HG02763 (cell line): ENCODE results near the gene SPEG.

Experiments
- ATAC-seq: cut with Tn5 transposase; IDR thresholded peaks from one replicate; pipeline ENCODE4 v1.9.1; 2021; ENCODE audit warnings: mild to moderate bottlenecking, moderate library complexity; ENCODE audit not compliant: unreplicated experiment

SPEG gene

DNA sequence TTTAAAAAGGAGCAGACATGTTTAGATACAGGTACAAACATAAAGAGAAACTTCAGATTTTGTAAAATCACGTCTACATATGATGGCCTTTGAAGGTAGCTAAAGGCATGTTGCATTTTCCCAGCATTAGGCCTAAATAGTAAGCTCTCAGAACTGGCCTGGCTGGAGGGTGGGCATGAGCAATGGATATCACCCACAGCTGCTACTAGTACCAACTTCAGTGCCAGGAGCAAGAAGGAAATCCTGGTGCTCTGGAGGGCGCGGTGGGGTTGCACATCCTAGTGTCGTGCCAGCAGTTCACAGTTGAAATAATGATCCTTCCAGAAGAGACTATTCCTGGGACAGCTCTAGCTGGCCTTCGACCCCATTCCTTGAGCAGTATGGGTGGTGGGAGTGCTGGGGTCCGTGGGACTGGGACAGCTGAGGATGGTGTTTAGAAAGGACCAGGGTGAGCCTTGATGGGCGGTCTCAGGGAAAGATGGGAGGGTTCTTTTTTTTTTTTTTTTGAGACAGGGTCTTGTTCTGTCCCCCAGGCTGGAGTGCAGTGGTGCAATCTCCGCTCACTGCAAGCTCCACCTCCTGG, 11.6 kb upstream of the SPEG start:
- ATAC-seq: no peak

DNA sequence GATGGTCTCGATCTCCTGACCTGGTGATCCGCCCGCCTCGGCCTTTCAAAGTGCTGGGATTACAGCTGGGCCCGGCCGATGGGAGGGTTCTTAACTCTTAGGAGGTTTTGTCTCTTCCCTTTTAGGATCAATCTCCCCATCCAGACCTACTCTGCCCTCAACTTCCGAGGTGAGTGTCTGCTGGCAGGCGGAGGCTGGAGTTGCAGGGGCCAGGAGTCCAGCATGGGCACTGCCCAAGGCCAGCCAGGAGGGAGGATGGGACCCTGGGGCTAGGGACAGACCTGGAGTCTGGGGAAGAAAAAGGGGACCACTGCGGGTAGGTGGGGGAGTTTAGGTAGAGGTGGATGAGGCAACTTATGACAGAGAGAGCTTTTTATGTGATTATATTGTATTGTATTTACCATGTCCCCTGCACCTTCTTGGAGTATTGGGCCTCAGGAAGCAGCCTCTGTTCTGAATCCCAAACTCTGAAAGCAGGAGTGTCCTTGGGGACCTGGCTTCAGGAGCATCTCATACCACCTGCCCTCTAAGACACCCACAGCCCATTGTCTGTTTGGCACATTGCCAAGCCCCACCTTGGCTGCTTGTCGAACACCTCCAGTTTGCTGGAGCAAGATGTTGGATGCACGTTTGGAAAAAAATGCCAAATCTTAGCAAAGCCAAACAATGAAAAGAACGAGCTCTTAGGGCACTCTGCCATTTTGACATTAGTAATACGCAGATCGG, 10.8 kb upstream of the SPEG start:
- no peak for ATAC-seq

DNA sequence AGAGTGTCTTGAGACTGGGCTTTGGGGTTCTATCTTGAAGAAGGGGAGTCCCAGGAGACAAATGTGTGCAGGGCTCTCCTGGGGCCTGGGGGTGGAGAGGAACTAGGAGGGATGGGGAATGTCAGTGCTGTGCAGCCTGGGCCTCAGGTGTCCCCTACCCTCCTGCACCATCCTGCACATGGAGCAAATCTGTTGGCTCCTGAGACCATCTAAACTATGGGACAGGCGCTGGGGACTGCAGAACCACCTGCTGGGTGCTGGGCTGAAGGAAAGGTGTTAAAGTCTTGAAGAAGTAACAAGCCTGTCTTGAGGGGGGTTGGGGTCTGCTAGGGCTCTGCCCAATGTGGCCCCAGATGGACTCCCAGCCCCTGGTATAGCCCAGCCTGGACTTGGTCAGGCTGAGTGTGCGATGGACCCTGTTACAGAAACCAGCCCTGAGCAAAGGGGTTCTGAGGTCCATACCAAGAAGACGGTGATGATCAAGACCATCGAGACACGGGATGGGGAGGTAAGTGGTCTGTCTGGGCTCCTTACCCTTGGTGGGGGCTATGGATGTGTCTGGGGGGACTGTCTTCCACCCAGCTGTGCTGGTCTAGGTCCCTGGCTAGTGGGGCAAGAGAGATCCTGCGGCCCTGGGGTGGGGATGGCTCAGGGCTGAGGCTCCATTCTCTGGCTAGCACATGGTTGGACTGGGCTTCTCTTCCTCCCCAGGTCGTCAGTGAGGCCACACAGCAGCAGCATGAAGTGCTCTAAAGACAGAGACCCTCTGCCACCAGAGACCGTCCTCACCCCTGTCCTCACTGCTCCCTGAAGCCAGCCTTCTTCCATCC, 9.2 kb upstream of the SPEG start:
- ATAC-seq: no peak

DNA sequence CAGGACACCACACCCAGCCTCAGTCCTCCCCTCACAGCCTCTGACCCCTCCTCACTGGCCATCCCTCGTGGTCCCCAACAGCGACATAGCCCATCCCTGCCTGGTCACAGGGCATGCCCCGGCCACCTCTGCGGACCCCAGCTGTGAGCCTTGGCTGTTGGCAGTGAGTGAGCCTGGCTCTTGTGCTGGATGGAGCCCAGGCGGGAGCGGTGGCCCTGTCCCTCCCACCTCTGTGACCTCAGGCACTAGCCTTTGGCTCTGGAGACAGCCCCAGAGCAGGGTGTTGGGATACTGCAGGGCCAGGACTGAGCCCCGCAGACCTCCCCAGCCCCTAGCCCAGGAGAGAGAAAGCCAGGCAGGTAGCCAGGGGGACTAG, 8.6 kb upstream of the SPEG start:
- ATAC-seq: no peak

DNA sequence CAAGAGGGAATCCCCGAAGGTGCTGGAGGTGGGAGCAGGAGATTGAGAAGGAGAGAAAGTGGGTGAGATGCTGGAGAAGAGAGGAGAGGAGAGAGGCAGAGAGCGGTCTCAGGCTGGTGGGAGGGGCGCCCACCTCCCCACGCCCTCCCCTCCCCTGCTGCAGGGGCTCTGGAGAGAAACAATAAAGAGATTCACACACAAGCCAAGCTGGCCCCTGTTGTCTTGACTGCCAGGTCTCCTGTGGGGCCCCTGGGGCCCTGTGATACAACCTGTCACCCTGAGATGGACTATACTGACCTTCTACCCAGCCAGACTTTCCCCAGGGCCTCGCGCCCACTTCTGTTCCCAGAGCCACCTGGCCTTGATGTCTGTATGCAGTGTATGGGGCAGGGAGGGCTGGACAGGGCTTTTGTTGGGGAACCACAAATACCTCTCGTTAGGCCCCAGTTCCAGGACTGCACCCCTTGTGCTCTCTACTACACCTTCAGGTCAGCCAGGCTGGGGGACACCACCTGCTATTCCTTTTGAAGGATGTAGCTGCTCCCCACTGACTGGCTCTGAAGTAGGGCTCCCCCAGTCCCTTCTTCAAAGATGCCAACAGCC, 8.0 kb upstream of the SPEG start:
- no peak for ATAC-seq

DNA sequence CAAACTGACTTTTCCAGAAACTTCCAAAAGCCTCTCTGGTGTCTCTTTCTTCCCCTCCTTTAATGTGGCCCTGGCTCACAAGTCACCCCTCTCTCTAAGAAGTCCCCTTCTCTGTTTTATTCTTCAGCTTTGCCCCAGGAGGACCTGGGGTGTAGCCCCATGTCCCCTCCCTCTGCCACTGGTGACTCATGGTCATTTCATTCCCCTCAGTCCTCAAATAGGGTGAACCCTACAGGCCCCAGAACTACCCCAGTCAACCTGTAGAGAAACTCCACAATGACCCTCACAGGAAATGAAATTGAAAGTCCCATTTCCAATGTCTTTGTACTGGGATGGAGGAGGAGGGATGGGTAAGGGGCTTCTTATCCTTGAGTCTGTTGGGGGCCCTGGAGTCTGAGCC, 6.2 kb upstream of the SPEG start:
- no peak for ATAC-seq

DNA sequence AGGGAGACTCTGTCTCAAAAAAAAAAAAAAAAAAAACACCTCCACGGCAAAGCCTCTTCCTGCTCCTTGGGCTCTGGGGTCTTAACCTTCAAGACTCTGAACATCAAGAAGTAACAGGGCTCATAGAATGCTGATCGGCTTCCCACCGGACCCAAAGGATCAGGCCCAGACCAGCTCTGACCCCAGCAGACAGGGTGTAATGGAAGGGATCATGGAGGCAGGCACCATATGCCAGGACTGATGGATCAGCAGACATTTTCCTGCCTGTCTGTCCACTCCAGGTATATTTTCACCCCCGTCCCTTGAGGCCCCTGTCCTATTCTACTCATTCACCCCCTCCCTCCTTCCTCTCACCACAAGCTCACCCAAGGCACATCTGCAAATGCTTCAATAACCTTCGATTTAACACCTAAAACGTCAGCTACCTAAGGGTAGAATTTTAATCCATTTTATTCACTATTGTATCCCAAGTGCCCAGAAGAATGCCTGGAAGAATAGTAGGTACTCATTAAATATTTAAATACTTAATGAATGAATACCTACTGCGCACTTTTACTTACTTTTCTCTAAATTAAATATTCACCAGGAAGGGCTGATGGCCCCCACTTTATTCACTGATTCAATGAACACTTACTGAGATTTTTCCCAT, 4.6 kb upstream of the SPEG start:
- ATAC-seq: no peak

DNA sequence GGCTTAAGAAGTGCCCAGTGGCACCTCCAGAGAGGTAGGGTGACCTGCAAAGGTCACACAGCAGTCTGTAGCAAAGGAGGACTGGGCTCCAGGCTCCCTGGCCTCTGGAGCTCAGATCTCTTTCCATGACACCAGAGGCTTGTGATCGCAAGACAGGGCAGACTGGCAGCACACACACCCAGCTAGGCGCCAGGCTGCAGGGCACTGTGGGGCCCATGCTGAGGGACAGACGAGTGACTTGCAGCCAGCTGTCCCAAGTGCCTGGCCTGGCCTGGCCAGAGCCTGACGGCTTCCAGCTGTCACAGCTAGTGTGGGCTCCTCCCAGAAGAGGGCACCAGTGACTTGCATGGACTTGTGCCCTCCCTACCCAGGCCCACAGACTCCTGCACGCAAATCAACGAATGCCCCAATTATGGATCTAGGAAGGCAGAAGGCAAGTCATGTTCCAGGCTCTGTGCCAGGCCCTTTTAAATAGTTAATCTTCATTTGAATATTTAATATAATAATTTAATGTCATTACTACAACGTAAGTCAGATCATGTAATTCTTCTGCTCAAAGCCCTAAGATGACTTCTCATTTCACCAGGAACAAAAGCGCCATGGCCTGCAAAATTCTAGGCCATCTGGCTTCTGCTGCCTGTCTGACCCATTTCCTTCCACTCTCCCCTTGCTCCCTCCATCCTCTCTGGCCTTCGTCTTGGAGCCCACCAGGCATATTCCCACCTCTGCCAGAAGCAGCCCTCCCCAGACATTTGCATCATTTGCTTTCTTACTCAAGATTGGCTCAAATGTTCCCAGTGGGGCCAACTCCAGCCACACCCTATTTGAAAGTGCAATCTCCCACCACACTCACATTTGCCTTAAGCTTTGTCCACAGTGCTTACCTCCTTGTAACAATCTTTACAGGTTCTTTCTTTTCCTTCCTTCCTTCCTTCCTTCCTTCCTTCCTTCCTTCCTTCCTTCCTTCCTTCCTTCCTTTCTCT, 3.7 kb upstream of the SPEG start:
- ATAC-seq: no peak

DNA sequence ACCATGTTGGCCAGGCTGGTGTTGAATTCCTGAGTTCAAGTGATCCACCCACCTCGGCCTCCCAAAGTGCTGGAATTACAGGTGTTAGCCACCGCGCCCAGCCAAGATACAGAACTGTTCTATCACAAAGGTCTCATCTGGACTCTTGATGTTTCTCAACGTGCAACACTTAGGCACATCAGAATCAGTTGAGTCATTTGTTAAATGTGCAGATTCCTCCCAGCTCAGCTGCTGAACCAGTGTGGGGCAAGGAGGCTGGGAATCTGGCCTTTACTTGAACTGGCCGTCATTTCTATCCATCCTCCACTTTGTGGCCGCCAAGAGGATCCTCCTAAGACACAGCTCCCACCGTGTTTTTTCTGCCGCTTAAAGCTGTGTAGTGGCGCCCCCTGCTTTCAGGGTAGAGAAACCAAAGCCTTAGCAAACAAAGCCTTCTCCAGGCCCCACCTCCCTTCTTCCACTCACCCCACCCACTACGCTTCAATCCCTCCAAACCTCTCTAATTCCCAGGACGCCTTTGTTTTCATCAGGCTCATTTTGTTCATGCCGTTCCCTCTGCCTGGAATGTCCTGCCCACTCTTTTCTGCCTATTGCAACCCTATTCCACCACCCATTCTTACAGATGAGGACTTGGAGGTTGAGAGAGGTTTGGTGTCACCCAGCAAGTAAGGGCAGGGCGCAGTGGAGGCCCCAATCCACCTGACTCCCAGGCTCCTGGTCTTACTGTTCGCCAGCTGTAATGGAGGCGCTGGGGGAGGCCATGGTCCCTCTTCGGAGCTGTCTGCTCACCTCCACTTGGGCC, 776 bp upstream of the SPEG start:
- no peak for ATAC-seq

DNA sequence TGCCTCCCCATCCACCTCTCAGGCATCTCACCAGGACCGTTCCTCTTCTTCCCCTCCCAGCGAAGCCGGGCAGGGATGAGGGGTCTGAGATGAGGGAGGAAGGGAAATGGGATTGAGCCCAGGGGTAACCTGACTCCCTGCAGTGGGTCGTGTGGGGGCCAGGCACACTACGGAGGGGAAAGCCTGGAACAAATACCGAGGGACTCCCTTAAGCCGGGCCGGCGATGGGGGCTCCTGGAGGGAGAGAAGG, 250 bp upstream of the SPEG start:
- ATAC-seq: no peak

DNA sequence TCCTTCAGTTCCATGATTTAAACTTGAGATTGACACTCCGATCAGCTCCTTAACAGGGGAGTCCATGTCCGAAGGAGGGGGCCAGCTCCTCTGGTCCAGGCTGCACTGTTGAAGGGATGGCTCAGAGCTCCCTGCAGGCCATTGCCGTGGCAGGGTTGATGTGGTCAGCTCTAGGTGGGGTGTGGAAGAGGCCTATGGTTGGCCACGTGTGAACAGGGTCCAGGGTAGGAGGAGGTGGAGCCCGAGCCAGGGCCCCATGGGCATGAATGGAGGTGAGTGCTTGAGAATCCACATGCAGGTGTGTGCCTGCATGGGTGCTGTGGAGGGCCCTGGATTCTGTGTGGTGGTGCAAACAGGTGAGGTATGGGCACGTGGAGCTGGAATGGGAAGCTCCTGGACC, 1.1 kb downstream of the SPEG start:
- ATAC-seq: no peak

DNA sequence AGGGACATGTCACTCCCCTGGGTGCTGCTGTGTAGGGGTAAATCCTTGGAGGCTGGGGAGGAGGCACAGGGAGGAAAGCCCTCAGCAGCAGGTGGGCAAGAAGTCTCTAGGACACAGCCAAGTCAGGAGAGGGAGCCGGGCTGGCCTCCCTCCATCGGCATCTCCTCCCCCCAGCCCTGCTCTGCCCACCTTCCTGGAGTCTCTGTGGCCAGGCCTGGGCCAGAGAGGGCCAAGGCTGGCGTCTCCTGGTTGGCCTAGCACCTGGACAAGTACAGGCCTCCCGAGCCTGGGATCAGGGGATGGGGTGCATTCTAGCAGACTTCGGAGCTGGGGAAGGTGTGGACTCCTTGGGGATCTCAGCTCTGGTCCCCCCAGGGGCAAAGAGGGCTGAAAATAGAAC, 1.8 kb downstream of the SPEG start:
- ATAC-seq: no peak

DNA sequence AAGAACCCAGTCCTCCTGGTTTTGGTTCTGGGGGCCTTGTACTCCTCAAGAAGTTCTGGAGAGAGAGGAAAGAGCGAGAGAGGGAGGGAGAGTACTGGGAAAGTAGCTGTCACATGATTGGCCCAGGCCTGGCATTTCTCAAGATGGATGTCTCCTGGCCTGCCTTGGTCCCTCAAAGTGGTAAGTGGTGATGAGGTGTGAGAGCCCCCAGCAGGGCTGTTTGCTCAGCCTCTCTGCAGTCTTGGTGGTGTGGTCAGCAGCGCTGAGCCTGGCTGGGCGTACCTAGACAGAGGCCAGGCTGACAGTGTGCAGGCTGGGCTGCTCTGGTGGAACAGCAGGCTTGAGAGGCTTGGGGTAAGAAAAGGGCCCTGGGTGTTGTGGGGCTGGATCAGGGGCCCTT, 2.5 kb downstream of the SPEG start:
- no peak for ATAC-seq

DNA sequence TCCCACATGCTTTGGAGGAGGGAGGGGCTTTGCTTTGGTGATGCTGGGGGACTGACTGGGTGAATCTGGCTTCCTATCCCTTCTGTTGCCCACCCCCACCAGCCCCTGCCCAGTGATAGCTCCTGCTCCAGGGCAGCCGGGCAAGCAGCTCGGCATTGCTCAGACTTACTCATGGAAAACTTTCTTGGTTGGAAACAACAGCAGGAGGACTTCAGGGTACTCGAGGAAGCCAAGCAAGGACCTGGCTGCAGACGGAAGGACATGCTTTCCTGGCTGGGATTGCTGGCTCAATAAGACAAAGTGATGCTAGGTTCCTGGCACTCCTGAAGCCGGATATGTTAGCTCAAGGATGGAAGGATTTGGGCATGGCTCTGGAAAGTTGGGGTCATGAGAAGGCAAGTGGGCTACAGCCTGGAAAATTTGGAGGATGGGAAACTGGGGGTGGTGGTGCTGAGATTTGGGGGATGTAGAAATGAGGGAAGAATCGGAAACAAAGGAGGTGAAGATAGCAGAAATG, 3.1 kb downstream of the SPEG start:
- no peak for ATAC-seq

DNA sequence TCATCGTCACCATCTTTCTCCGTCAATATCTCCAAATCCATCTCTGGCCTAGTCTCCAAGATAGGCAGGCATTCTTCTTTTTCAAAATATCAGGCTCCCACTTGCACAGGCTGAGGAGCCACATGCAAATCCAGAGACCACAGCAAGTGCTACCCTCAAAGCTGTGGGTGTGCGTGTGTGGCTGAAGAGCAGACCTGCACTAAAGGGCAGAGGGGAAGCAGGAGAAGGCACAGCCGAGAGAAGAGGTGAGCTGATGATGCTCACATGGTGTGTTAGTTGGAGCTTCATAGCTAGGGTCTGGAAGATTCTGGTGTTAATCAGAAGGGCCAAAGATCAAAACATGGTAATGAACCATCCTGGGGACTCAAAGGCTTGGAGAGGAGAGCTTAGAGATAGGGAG, 3.8 kb downstream of the SPEG start:
- ATAC-seq: no peak

DNA sequence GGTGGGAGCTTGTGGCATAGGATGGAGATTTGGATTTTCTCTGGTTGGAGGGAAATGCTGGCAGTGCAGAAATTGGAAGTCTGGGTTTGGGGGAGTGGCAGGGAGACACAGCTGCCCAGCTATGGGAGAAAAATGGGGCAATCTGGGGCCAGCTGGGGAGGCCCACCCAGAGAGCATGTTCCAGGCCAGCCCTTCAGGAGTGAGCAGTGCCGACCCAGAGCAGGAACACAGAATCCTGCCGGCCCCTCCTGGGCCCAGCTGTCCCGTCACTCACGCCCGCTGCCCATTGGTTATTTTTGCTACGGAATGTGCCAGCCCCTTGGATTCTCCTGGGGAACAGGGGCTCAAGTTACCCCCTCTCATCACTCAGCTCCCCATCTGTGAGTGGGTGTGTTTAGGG, 4.9 kb downstream of the SPEG start:
- no peak for ATAC-seq

DNA sequence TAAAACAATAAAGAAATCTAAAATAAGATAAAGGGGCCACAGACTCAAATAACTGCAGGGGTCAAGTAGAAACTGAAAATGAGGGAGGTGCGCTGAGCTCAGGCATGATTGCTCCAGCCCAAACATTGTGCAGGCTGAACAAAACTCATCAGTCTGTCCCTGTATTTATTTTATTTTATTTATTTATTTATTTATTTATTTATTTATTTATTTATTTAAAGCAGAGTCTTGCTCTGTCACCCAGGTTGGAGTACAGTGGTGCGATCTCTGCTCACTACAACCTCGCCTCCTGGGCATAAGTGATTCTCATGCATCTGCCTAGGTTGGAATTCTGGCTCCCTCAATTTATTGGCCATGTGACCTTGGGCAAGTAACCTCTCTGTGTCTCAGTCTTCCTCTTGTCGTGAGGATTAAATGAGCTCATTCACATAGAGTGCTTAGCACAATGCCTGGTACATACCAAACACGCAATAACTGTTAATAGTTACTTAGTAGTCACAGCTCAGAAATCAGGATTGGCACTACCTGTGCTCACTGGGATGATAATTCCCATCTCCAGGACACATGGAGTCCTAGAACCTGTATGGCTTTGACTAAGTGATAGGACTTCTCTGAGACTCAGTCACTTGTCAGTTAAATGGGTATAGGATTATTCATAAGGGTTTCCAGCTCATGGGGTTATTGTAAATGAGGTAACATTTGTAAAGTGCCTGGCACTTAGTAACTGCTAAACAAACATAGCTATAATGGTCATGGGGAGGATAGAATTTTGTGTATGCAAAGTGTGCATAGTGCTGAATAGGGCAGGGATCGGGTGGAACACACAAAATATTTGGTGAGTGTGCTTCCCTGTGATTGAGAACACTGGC, 6.0 kb downstream of the SPEG start:
- ATAC-seq: no peak

DNA sequence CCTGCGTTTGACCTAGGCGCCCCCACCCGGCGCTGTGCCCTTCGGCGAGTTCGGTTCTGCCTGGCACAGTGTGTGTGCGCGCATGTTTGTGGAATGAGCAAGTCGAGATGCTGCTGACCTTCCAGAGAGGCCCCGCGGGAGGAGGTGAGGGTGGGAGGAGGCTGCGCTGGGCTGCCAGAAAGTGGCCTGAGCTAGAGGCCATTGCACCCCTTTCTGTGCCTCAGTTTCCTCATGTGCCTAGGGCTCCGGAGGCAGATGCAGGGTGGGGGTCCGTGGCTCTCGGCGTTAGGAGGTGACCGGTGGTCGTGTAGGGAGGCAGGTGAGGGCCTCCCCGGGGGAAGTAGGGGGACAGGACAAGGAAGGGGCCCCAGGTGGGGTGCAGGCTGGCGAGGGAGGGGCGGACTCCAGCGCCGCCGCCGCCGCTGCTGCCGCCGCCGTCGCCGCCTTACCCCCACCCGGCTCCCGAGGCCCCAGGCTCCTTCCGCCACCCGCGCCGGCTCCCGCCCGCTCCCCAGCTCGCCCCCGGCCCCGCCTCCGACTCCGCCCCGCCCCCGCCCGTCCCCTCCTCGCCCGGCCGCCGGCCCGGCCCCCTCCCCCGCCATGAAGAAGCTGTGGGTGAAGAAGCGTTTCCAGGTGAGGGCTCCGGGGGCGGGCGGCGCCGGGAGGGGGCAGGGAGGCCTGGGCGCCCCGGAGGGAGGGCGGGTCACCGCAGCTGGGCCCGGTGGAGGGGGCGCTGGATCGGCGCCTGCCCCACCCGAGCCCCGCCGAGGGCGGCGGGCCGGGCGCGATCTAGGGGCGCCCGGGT, 7.0 kb downstream of the SPEG start:
- ATAC-seq: no peak
